ENCODE results near the gene KCNQ2. TPM values are rescaled to one million over a fixed set of nuclear protein-coding genes. Genes with fewer than 3 reads are reported as not detected.

The KCNQ2 gene
- total RNA-seq, 1 donor: 0.36 TPM

- TF ChIP-seq CTCF (IDR thresholded peaks at IDR 0.05; ENCODE audit: extremely low read depth, low read depth, low read length): no peak
- no peaks in the 10 kb centered on the region for H3K4me1 ChIP-seq (ENCODE audit: insufficient read depth, low read length)
- H2AFZ ChIP-seq (ENCODE audit: low read length): no peak overlapping the region
- no peaks in the 10 kb centered on the region for H3K36me3 ChIP-seq (ENCODE audit: insufficient read depth, low read length)
- peak; percentile 49 for DNase-seq (ENCODE audit: insufficient read length, low spot score, missing footprints)
- H3K4me3 ChIP-seq (ENCODE audit: insufficient read depth, low read length): no peak overlapping the region
- H3K27me3 ChIP-seq (ENCODE audit: insufficient read depth, low read length): peaks cover 26% of the 10 kb centered on the region
- H3K27ac ChIP-seq (ENCODE audit: low read depth, low read length): no peak overlapping the region
- no peaks in the 10 kb centered on the region for H4K20me1 ChIP-seq (ENCODE audit: insufficient read depth, low read length)
- H3K9me3 ChIP-seq (ENCODE audit: low read depth, low read length): no peaks in the 10 kb centered on the region
- no peaks in the 10 kb centered on the region for H3K79me2 ChIP-seq (ENCODE audit: insufficient read depth, low read length)
- H3K4me2 ChIP-seq (ENCODE audit: insufficient read depth, low read length): no peak overlapping the region
Observed at GRCh38 chr20:63504642-63505041, 32.2 kb upstream of the KCNQ2 start.

GRCh38 chr20:63503524-63503923 is 31.1 kb upstream of the KCNQ2 start:
- Histone ChIP-seq H2AFZ (ENCODE audit: low read length) (no peak overlapping the region), H3K36me3 (ENCODE audit: insufficient read depth, low read length) (no peaks in the 10 kb centered on the region), H4K20me1 (ENCODE audit: insufficient read depth, low read length) (no peaks in the 10 kb centered on the region), H3K79me2 (ENCODE audit: insufficient read depth, low read length) (no peaks in the 10 kb centered on the region), H3K4me1 (ENCODE audit: insufficient read depth, low read length) (no peaks in the 10 kb centered on the region), H3K4me3 (ENCODE audit: insufficient read depth, low read length) (no peak overlapping the region), H3K9me3 (ENCODE audit: low read depth, low read length) (no peaks in the 10 kb centered on the region), H3K4me2 (ENCODE audit: insufficient read depth, low read length) (no peak overlapping the region), H3K27me3 (ENCODE audit: insufficient read depth, low read length) (peaks cover 27% of the 10 kb centered on the region), H3K27ac (ENCODE audit: low read depth, low read length) (no peak overlapping the region)
- DNase-seq (ENCODE audit: insufficient read length, low spot score, missing footprints): peak; percentile 62
- no peak for TF ChIP-seq CTCF (IDR thresholded peaks at IDR 0.05; ENCODE audit: extremely low read depth, low read depth, low read length)

- Histone ChIP-seq H3K4me2 (ENCODE audit: insufficient read depth, low read length) (no peak overlapping the region), H3K36me3 (ENCODE audit: insufficient read depth, low read length) (no peaks in the 10 kb centered on the region), H3K9me3 (ENCODE audit: low read depth, low read length) (no peaks in the 10 kb centered on the region), H4K20me1 (ENCODE audit: insufficient read depth, low read length) (no peaks in the 10 kb centered on the region), H3K27me3 (ENCODE audit: insufficient read depth, low read length) (peaks cover 29% of the 10 kb centered on the region), H3K27ac (ENCODE audit: low read depth, low read length) (no peak overlapping the region), H2AFZ (ENCODE audit: low read length) (no peak overlapping the region), H3K4me3 (ENCODE audit: insufficient read depth, low read length) (no peak overlapping the region), H3K79me2 (ENCODE audit: insufficient read depth, low read length) (no peaks in the 10 kb centered on the region), H3K4me1 (ENCODE audit: insufficient read depth, low read length) (no peaks in the 10 kb centered on the region)
- TF ChIP-seq CTCF (IDR thresholded peaks at IDR 0.05; ENCODE audit: extremely low read depth, low read depth, low read length): no peak
- peak; percentile 58 for DNase-seq (ENCODE audit: insufficient read length, low spot score, missing footprints)
Observed at GRCh38 chr20:63502671-63503172, 30.3 kb upstream of the KCNQ2 start.

GRCh38 chr20:63501818-63502670 is 29.6 kb upstream of the KCNQ2 start:
- Histone ChIP-seq H3K79me2 (ENCODE audit: insufficient read depth, low read length) (no peaks in the 10 kb centered on the region), H3K36me3 (ENCODE audit: insufficient read depth, low read length) (no peaks in the 10 kb centered on the region), H3K9me3 (ENCODE audit: low read depth, low read length) (no peaks in the 10 kb centered on the region), H3K27ac (ENCODE audit: low read depth, low read length) (no peak overlapping the region), H3K4me3 (ENCODE audit: insufficient read depth, low read length) (no peak overlapping the region), H2AFZ (ENCODE audit: low read length) (no peak overlapping the region), H3K4me2 (ENCODE audit: insufficient read depth, low read length) (no peak overlapping the region), H4K20me1 (ENCODE audit: insufficient read depth, low read length) (no peaks in the 10 kb centered on the region), H3K4me1 (ENCODE audit: insufficient read depth, low read length) (no peaks in the 10 kb centered on the region), H3K27me3 (ENCODE audit: insufficient read depth, low read length) (peaks cover 35% of the 10 kb centered on the region)
- peak; percentile 93 for DNase-seq (ENCODE audit: insufficient read length, low spot score, missing footprints)
- TF ChIP-seq CTCF (IDR thresholded peaks at IDR 0.05; ENCODE audit: extremely low read depth, low read depth, low read length): no peak

Data from osteoblast (primary cell).